ENCODE data around the gene VAV2. TPM values are rescaled to one million over a fixed set of nuclear protein-coding genes. Genes with fewer than 3 reads are reported as not detected.

VAV2 gene
- total RNA-seq, 2 experiments from 2014 or later, result 11.0 to 27.8 TPM

DNA sequence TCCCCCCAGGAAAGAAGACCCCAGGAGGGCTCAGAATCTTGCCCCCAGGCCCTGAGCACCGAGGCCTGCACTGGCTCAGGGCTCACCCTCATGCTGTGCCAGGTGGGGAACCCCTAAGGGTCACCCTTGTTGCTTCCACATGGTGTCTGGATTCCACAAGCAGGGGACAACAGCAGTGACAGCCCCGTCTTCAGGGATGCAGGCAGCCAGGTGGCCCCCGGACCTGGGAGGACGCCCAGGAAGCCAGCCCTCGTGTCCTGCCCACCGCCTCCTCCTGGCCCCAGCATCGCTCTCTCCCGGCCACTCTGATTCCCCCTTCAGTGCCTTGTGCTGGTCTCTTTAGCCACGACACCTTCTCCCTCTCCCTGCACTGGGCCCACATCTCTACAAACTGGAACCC, 194.0 kb downstream of the VAV2 start:
- no peaks in the 10 kb centered on the region for H3K79me2 ChIP-seq (ENCODE audit: insufficient read depth, low read depth, low read length)
- no peaks in the 10 kb centered on the region for H3K9me3 ChIP-seq (ENCODE audit: low read length)
- no peaks in the 10 kb centered on the region for H4K20me1 ChIP-seq (ENCODE audit: insufficient read depth, low read length)
- POLR2A ChIA-PET, result no interaction called here
- no peak for DNase-seq (ENCODE audit: low spot score)
- TF ChIP-seq EZH2phosphoT487 (IDR thresholded peaks at IDR 0.05; ENCODE audit: borderline replicate concordance, low read depth, low read length), result no peak
- TF ChIP-seq, protein P1, sequence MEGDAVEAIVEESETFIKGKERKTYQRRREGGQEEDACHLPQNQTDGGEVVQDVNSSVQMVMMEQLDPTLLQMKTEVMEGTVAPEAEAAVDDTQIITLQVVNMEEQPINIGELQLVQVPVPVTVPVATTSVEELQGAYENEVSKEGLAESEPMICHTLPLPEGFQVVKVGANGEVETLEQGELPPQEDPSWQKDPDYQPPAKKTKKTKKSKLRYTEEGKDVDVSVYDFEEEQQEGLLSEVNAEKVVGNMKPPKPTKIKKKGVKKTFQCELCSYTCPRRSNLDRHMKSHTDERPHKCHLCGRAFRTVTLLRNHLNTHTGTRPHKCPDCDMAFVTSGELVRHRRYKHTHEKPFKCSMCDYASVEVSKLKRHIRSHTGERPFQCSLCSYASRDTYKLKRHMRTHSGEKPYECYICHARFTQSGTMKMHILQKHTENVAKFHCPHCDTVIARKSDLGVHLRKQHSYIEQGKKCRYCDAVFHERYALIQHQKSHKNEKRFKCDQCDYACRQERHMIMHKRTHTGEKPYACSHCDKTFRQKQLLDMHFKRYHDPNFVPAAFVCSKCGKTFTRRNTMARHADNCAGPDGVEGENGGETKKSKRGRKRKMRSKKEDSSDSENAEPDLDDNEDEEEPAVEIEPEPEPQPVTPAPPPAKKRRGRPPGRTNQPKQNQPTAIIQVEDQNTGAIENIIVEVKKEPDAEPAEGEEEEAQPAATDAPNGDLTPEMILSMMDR (conservative IDR thresholded peaks at IDR 0.05; ENCODE audit: low read length), result no peak
- H3K27ac ChIP-seq (ENCODE audit: low read depth, low read length, poor library complexity, severe bottlenecking), result no peak overlapping the region
- BruUV-seq (replicated peaks), result no TSS peak
- no peaks in the 10 kb centered on the region for H3K9me2 ChIP-seq (ENCODE audit: insufficient read depth, low read length)
- CTCF ChIA-PET (ENCODE audit: unreplicated experiment), result no interaction called here
- no peak overlapping the region for H3K4me2 ChIP-seq (ENCODE audit: low read length)
- peaks cover 5% of the 10 kb centered on the region for H3K4me1 ChIP-seq (ENCODE audit: insufficient read depth, low read length, poor library complexity, severe bottlenecking)
- no peak overlapping the region for H2AFZ ChIP-seq (ENCODE audit: low read length)
- intact Hi-C loops (cut with micrococcal nuclease; ENCODE audit: unreplicated experiment), result no loop called here
- no peaks in the 10 kb centered on the region for H3K36me3 ChIP-seq (ENCODE audit: insufficient read depth, low read length)
- no peak overlapping the region for H3K4me3 ChIP-seq (ENCODE audit: low read depth, low read length, poor library complexity, severe bottlenecking)

- H3K4me1 ChIP-seq (ENCODE audit: insufficient read depth, low read length, poor library complexity, severe bottlenecking), result peaks cover 10% of the 10 kb centered on the region
- BruUV-seq (replicated peaks), result no TSS peak
- H3K9me2 ChIP-seq (ENCODE audit: insufficient read depth, low read length), result no peaks in the 10 kb centered on the region
- no peaks in the 10 kb centered on the region for H3K79me2 ChIP-seq (ENCODE audit: insufficient read depth, low read depth, low read length)
- H2AFZ ChIP-seq (ENCODE audit: low read length), result no peak overlapping the region
- H3K36me3 ChIP-seq (ENCODE audit: insufficient read depth, low read length), result no peaks in the 10 kb centered on the region
- H3K27ac ChIP-seq (ENCODE audit: low read depth, low read length, poor library complexity, severe bottlenecking), result no peak overlapping the region
- no peaks in the 10 kb centered on the region for H3K9me3 ChIP-seq (ENCODE audit: low read length)
- POLR2A ChIA-PET, result no interaction called here
- intact Hi-C loops (cut with micrococcal nuclease; ENCODE audit: unreplicated experiment), result no loop called here
- no peak overlapping the region for H3K4me2 ChIP-seq (ENCODE audit: low read length)
- no peak overlapping the region for H3K4me3 ChIP-seq (ENCODE audit: low read depth, low read length, poor library complexity, severe bottlenecking)
- H4K20me1 ChIP-seq (ENCODE audit: insufficient read depth, low read length), result no peaks in the 10 kb centered on the region
- DNase-seq (ENCODE audit: low spot score), result no peak
- no peak for TF ChIP-seq EZH2phosphoT487 (IDR thresholded peaks at IDR 0.05; ENCODE audit: borderline replicate concordance, low read depth, low read length)
- TF ChIP-seq, protein P1 (conservative IDR thresholded peaks at IDR 0.05; ENCODE audit: low read length), result no peak
- CTCF ChIA-PET (ENCODE audit: unreplicated experiment), result no interaction called here
These were observed 194.6 kb downstream of the VAV2 start for GRCh38 chr9:133797406-133798105.

- Histone ChIP-seq H2AFZ (ENCODE audit: low read length) (no peak overlapping the region), H3K9me2 (ENCODE audit: insufficient read depth, low read length) (no peaks in the 10 kb centered on the region), H4K20me1 (ENCODE audit: insufficient read depth, low read length) (no peaks in the 10 kb centered on the region), H3K4me2 (ENCODE audit: low read length) (no peak overlapping the region), H3K36me3 (ENCODE audit: insufficient read depth, low read length) (peaks cover 5% of the 10 kb centered on the region; the same call in 1 of the 2 replicates), H3K79me2 (ENCODE audit: insufficient read depth, low read depth, low read length) (no peaks in the 10 kb centered on the region), H3K27ac (ENCODE audit: low read depth, low read length, poor library complexity, severe bottlenecking) (no peak overlapping the region), H3K4me1 (ENCODE audit: insufficient read depth, low read length, poor library complexity, severe bottlenecking) (peaks cover 10% of the 10 kb centered on the region), H3K9me3 (ENCODE audit: low read length) (no peaks in the 10 kb centered on the region), H3K4me3 (ENCODE audit: low read depth, low read length, poor library complexity, severe bottlenecking) (no peak overlapping the region)
- no peak for TF ChIP-seq EZH2phosphoT487 (IDR thresholded peaks at IDR 0.05; ENCODE audit: borderline replicate concordance, low read depth, low read length)
- TF ChIP-seq, protein P1 (conservative IDR thresholded peaks at IDR 0.05; ENCODE audit: low read length), result no peak
- BruUV-seq (replicated peaks), result no TSS peak
- ChIA-PET POLR2A (no interaction called here), CTCF (ENCODE audit: unreplicated experiment) (no interaction called here)
- DNase-seq (ENCODE audit: low spot score), result no peak
- intact Hi-C loops (cut with micrococcal nuclease; ENCODE audit: unreplicated experiment), result no loop called here
These were observed 195.6 kb downstream of the VAV2 start for GRCh38 chr9:133796562-133796961.
